ENCODE measurements around the gene WDFY4.

Gene WDFY4

DNA sequence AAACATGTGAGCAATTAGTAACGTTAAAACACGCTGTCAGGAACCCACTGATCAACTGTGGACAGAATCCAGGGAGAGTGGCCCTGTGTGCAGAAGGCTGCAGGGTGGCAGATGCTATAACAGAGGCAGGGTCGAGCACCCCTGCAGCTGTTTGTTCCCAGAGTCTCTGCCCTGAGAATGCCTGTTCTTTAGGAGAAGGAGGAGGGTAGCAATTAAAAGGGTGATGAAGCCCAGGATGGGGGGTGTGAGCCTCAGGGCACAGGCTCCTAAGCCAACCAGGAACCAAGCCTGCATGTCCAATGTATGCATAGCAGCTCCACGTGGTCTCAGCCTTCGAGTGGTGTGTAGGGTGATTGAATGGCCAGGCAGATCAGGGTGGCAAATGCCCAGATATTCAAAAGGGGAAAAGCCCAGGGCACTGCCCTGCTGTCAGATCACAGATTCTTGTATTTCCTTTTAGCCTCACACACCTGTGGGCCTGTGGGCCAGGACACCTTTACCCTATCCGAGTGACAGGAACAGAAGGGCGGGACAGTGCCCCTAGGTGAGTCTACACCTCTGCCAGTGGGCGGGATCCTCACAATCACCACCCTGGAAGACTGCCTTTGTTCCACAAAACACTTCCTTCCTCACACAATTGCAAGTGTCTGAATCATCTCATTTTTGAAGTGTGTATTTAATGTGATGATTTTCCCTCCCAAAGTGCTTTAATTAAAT, 7.3 kb downstream of the WDFY4 start:
- DNase-seq (ENCODE audit: low spot score): no peak

DNA sequence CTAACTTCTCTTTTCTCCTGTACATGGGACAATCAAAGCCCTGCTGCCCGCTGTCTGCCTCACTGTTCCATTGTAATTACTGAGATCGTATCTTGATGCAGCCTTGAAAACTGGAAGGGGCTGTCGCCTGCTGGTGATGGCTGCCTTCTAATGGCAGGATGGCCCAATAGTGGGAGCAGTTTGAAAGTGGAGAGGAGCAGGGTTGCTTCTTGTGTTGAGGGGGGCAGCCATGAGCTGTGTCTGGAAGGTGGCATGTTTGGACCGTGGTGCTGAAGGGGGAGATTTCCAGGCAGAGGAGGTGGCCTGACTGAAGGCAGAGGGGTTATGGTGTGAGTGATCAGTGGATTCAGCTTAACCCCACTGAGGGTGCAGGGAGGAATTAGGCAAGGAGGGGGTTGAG, 8.1 kb downstream of the WDFY4 start:
- DNase-seq (ENCODE audit: low spot score): no peak

DNA sequence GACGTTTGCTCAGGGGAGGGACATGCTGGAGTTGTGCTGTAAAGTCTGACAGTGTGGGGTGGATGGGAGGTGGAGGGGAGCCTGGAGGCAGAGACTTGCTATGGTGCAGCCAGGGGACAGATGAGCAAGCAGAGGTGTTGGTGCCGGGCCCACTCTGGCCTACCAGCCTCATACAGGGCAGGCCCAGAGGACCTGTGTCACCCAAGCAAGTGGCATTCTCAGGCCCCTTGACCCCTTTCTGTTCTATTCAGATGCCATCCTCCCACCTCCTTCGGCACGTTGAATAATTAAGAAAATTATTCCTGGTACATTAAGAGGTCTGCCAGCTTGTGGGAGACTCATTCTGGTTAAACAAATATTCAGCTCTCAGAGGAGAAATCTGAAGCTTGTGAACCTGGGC, 8.5 kb downstream of the WDFY4 start:
- no peak for DNase-seq (ENCODE audit: low spot score)

DNA sequence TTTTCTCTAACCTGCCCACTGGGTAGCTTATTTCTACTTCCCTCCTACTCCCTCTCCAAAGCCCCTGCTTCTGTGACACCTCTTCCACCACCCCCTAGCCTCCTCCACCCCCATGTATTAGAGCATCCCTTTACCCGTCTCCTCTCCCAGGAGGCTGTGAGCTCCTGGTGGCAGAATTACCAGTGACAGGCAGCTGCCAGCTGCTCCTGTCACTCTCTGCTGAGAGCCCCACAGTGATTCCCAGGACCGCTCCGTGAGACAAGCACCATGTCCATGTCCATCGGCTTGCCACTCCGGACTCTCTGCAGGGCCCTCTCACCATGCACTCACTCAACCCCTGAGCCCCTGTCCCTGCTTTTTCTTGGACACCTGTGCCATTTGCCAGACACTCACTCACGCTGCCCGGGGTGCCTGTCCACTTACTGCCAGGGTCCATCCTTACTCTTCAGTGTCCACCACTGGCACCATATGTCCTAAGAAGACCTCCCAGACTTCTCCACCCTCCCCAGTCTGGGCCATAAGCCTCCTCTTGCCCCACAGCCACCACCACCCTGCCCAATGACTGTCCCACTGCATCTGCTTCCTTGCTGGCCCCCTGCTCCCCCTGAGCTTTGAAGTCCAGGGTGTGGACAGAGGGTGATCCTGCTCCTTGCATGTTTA, 9.8 kb downstream of the WDFY4 start:
- no peak for DNase-seq (ENCODE audit: low spot score)

DNA sequence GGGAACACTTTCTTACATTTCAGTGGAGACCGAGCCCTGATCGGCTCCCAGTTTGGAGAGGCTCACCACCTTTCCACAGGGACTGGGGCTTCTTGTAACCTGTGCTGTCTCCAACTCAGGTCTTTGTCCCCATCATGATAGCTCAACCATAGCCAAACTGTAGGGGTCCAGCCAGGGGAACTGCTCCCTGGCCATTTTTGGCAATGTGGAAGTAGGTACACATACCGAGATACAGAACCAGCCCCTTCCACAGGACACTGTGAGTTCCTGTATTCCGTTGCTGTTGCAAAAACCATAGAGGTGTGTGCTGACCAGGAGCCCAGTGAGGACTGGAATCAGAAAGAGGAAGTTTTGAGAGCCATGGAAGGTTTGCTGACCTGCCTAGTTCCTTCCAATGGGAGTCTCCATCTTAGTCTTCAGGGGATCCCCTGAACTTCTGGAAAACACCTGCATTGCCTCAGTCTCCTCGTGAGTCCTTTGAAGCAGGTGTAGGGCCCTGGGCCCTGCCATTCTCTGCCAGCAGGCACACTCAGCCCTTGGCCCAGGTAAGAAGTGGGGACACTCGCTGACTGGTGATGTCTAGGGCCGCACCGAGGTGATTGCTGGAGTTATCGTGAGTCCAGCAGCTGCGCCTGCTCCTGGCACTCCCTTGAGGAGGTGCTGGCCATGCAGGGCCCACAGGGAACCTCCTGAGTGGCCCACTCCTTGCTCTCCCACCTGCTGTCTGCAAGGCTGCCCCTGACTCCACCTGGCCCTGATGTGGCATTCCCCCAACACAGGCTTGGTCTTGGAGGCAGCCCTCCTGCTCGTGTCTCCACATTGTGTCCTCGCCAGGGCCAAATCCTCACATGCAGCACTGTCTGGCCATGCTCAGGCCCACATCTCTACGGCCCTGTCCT, 11.2 kb downstream of the WDFY4 start:
- DNase-seq (ENCODE audit: low spot score): no peak

DNA sequence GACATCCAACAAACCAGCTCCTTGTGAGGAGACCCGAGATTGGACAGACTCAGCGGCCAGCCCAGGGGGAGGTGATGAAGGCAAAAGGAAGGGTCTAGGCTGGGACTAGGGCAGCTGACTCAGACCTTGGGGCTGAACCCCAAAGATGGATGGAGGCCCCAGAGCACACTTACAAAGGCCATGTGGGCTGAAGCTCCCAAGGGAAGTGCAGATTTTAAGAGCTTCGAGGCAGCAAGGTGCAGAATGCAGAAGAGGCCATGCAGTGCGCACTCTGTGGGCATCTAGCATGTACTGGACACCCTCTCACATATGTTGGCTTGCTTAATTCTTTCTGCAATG, 11.8 kb downstream of the WDFY4 start:
- no peak for DNase-seq (ENCODE audit: low spot score)

DNA sequence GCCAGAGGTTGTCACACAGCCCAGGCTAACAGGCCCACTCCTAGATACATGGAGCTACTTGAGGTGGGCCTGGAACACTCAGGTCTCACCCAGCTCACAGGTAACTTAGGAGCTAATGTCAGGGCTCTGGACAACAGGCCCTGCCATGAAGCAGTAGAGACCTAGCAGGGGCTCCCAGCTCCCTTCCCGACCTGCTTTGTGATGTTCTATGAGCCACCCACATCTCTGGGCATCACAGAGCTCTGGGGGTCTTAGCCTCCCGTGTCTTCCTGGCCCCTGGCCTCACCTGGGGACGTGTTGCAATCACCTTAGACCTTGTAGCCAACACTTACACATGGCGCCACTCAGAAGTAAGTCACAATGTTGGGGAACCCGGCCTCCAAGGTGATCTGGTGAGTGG, 12.4 kb downstream of the WDFY4 start:
- no peak for DNase-seq (ENCODE audit: low spot score)

DNA sequence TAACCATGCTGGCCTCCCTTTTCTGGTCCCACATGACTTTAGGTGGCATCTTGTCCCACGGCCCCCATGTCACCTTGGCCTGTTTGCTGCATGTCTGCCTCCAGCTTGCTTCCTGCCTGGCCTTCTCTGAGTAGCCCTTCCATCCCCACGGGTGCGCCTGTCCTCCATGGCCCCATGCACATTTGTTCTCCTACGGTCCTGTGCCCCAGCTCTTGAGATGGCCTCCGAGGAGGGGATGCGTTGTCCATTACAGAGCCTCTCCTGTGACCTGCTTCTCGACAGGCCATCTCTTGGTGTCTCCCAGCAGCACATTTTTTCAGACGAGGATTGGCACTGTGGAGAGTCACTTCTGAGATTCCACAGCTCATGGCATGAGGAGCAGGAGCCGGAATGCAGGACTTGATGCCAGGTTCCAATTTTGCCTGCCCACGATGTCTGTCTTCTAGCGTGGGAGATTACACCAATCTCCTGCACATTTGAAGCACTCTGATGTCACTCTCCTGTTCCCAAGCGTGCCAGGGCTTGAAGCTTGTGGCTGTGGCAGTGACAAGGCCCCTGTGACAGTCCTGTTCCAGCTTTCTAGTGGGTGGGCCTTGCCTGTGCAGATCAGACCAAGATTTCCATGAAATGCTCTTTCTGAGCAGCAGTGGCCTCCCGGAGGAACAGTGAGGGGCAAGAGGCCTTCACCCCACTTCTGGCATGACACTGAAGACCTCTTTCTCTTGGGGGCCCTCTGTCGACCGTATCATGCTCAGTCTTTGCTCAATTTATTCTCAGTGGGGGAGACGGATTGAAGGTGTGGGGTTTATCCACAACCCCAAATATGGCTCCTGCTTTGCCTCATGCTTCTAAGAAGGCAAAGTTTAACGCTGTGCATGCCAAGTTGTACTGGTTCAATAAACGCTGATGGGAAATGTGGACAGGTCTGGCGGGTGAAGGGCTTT, 13.4 kb downstream of the WDFY4 start:
- no peak for DNase-seq (ENCODE audit: low spot score)

DNA sequence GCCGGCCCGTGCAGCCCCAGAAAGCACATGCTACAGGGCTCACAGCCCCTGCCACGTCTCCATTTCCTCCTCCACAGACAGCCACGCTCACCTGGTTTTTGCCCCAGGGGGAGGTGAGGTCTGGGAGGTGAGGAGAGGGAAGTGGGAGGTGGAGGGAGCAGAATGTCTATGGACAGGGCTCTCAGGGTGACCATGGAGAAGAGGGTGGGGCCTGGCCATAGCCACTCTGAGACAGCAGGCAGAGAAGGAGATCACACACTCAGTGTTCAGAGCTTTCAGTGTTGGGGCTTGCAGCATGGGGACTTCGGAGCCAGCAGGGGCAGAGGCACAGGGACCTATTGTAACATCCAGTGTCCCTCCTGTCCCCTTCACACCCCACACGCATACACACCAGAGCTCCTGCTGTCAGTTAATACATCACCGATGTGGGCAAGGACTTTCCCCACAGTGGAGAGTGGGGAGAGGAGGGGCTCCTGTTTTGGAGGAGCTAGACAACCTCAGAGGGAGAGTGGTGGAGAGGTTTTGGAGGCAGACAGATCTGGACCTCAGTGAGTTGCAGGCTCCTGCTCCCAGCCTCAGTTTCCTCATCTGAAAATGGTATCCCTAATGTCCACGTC, 14.4 kb downstream of the WDFY4 start:
- no peak for DNase-seq (ENCODE audit: low spot score)

DNA sequence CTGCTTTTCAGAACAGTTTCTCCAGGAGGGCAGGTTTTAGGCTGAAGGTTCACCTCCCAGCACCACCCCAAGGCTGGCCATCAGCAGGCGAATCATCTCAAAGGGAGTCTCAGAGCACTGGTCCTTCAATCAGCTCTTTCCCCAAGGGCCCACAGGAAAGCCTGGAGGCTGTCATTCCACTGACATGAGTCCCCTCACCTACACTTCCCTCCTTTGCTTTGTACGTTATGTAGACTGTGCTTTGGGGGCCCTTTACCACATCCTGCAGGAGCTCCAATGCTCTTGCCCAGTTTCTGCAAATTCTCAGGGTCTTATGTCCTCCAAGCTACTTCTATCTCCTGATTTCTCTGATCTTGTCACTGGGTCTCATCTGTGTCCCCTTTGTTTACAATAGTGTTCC, 15.4 kb downstream of the WDFY4 start:
- no peak for DNase-seq (ENCODE audit: low spot score)

DNA sequence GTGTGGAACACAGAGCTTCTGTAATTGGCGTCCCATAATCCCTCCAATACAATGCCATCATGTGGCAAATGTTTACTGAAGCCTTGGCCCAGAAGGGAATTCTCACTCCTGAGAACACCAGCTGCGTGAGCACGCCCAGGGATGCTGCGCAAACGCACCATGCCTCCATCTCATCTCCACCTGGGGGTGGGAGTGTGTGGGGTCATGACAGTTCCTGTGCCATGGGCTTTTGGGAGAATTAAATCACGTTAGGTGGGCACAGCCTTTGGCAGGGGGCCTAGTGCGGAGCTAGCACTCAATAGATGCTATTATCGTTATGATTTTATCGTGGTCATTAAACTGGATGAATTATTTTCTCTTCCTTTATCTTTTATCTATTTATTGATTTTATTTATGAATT, 15.8 kb downstream of the WDFY4 start:
- no peak for DNase-seq (ENCODE audit: low spot score)

DNA sequence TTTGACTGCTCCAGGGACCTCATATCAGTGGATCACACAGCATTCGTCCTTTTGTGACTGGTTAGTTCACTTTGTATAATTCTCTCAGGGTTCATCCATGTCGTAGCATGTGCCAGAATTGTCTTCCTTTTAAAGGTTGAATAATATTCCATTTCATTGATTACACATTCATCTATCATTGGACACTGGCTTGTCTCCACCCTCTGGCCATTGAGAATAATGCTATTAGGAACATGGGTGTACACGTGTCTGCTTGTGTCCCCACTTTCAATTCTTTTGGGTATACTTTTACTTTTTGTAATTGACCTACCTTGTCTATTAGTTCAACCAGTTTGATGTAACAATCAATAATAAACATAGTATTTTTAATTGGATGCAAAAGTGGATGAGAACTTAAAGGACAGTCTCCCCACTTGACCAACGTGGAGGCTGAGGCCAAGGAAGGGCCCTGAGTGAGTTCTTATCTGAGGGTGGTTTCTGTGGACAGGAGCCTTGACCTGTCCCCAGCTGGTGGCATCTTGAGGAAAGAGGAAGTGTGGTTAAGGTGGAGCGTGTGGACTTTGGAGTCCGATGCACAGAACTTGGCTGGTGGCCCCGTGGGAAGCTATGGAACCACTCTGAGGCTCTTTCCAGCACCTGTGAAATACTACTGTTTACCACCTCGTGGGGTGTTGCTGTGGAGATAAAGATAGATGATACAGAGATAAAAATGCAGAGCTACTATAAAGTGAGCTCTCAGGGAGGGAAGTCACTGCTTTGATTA, 16.6 kb downstream of the WDFY4 start:
- DNase-seq (ENCODE audit: low spot score): no peak

DNA sequence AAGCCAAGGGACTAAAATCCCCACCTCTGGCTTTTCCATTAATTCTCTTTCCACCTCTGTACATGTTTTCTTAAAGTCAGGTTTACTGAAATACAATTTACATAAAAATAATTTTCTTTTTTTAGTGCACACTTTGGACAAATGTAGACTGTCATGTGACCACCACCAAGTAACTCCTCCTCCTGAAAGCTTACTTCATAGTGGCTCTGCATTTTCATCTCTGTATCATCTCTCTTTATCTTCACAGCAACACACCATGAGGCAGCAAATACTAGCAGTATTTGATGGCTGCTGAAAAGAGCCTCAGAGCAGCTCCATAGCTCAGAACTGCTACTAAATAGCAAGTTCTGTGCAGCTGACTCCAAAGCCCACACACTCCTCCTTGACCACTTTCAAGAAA, 17.3 kb downstream of the WDFY4 start:
- no peak for DNase-seq (ENCODE audit: low spot score)

DNA sequence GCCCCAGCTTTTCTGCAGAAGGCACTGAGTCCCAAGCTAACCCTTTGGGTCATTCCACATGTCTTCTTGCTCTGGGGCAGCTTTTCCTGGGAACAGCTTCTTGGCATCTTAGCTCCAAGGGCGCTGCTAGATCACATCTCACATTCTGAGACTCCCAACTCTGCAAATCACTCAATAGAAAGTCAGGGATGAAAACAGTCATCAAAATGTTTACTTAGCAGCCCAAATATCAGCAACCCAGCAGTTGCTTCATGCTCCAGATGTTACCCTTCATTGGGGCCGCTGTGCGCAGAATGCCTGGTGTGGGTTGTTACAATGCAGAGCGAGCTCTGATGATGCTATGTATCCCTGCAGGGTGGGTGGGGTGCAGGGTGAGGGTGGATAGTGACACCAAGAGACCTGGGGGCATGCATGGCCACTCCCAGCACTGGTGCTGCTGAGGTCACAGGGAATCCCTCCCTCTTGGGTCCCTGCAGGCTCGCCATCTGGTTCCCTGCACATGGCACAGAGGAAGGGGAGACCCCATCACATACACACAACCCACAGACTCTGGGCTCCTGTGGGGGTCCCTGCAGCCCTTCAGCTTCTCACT, 19.0 kb downstream of the WDFY4 start:
- DNase-seq (ENCODE audit: low spot score): no peak

DNA sequence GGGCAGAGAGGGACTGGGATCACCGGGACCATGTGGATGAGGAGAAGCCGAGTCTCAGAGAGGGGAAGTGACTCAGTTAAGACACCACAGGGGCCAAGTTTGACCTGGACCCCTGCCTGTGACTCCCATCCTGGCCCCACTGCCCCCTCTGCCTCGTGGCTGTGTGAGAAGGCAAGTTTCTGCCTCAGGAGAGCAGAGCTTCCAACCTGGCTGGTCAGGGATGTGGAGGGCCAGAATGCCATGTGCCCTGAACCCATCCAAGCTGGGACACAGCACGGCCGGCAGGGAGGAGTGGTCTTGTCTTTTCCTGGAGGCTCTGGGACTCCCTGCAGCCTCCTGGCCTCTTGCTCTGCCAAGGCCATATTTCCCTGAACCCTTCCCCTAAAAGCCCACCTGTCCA, 19.5 kb downstream of the WDFY4 start:
- DNase-seq (ENCODE audit: low spot score): no peak

DNA sequence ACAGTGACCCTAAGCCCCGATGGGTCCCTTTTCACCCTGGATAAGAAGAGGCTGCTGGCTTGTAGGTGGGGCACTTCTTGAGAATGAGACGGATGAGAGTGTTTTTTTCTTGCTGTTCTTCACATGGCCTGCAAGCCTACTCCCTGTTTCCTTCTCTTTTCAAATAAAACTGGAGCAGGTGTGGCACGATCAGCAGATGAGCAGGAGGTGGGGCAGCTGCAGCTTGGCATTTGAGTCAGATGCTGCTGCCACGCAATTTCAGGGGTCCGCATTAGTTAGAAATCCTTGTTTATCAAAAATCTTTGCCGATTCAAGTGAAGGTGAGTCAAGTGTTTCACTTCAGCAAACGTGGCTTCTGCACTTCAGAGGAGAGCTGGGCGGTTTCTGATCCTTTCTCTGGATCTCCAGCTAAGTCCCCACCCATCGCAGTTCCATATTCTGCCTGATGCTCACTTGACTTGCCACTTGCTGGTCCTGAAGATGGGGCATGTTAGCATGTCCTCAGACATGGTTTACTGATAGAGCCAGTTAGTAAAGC, 20.8 kb downstream of the WDFY4 start:
- no peak for DNase-seq (ENCODE audit: low spot score)

DNA sequence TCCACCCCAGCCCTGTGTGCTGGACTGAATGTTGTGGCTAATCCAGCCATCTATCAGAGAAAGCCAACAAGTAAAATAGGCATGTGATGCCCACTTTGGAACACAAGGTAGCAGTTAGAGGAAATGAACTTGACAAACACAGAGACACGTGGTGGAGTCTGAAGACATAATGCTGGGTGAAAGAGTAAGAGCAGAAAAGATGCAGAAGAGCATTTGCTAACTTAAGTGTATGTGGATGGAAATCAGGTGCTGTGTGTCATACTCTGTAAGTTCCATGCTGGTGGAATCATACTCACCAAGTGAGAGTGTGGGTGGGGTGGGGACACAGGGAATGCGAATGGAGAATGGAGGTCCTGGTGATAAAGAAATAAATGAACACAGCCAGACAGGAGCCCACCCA, 22.8 kb downstream of the WDFY4 start:
- DNase-seq (ENCODE audit: low spot score): no peak

DNA sequence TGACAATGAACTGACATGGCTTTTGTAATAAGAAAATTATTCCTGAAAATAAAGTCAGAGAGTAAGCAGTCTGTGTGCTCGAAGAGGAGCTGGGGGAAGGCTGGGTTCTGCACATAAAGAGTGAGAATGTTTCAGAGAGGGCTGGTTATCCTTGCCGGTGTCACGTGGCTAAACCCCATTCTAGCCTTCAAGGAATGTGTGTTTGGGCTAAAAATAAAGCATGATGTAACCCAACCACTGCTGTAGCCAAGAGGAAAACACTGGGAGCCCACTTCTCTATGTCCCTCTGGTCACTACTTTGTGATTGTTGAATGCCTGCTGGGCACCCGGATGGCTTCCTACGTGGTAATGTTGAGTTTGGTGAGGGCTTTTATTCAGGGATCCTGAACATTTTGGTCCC, 23.5 kb downstream of the WDFY4 start:
- no peak for DNase-seq (ENCODE audit: low spot score)

DNA sequence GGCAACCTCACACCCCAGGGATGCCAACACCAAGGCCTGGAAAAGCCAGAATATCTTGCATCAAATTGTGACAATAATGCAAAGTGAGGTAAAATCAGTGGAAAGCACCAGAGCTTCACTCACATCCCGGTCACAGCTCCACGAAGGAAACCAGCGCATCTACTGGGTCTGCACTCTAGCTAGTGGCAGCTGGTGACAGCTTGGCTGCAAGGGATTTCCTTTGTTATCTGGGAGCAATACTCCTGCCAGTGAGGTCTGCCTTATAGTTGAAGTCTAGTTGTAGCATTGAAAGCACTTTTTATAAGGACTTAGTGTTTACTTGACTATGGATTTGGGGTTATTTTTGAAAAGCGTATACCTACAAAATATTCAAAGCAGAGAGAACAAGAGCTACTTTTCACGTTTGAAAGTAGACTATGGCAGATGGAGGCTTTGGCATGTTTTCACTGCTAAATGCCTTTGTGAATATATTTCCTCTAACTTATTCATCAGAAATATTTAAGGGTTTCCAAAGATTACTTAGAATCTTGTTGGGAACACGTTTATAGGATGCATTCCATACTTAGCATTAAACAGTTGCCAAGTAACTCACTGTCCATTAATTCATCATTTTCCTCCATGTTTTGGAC, 26.1 kb downstream of the WDFY4 start:
- DNase-seq (ENCODE audit: low spot score): no peak

DNA sequence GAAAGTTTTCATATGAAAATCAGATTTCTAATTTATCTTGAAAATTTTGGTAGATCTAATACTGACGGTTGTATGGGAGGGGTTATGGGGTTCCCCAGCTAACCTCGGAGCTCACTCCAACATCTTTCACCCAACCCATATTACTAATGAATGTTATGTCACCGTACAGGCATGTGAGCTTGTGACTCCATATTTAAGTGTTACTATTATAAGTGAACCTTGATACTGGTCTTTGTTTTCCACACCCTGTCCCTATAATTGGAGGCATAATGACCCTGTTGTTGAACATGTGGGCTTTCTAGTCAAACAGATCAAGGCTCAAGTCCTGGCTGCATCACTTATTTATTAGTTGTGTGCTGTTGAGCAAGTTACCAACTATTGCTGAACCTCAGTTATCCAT, 27.2 kb downstream of the WDFY4 start:
- no peak for DNase-seq (ENCODE audit: low spot score)

All from cerebellar cortex (tissue), 1 donor.